SKM-1 (cell line): Measurements from ENCODE around the gene CTAGE6.
"Not testable (repeated sequence)": the region's sequence is repeated elsewhere in the genome, so short reads cannot be mapped to it uniquely, and the experiment has no call there.

ENCODE experiments used
- DNase-seq: peaks from one replicate; lab custom pipeline; 2025; ENCODE audit not compliant: unreplicated experiment; lab: John Stamatoyannopoulos, UW

Gene CTAGE6, protein sequence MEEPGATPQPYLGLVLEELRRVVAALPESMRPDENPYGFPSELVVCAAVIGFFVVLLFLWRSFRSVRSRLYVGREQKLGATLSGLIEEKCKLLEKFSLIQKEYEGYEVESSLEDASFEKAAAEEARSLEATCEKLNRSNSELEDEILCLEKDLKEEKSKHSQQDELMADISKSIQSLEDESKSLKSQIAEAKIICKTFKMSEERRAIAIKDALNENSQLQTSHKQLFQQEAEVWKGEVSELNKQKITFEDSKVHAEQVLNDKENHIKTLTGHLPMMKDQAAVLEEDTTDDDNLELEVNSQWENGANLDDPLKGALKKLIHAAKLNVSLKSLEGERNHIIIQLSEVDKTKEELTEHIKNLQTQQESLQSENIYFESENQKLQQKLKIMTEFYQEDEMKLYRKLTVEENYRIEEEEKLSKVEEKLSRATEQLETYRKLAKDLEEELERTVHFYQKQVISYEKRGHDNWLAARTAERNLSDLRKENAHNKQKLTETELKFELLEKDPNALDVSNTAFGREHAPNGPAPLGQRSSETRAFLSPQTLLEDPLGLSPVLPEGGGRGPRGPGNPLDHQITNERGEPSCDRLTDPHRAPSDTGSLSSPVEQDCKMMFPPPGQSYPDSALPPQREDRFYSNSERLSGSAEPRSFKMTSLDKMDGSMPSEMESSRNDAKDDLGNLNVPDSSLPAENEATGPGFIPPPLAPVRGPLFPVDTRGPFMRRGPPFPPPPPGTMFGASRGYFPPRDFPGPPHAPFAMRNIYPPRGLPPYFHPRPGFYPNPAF

DNA sequence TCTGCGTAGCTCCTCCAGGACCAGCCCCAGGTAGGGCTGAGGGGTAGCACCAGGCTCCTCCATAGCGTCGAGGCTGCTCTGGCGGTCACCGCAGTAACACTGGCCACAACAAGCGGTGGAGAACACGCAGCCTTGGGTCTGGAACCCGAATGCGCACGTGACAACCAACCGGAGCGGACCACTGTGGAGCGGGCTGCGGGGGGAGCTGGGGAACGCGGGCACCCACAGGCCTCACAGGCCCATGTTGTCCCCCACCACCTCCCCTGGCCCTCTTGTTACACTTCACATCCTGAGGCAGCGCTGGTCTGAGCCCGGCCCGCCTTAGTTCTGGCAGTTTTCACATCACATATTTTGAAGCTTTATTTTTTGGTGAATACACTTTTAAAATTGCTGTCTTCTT, at the start of gene CTAGE6:
CTAGE6 (minus strand) TSS at position 101 of the 400 bp plus-strand sequence; CDS start at position 63, 38 bp downstream.
- DNase-seq, result not testable (repeated sequence)

DNA sequence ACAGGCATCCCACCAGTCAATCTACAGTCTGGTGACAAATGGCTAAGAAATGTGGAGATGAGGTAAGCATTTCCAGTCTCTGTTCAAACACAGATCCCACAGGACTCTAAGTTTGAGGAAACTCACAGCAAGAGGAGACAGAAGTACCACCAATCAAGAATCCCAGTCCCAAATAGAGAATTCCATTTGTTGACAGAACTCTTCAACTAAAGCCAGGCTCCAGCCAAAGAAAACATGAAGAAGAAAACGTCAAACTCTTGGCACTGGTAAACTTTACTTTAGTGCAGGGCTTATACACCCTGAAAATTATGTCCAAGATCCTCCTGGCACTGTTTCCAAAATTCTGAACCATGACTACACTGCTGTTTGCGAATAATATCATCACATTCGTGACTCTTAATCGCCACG, 49.2 kb upstream of the CTAGE6 start:
- DNase-seq, result not testable (repeated sequence)

DNA sequence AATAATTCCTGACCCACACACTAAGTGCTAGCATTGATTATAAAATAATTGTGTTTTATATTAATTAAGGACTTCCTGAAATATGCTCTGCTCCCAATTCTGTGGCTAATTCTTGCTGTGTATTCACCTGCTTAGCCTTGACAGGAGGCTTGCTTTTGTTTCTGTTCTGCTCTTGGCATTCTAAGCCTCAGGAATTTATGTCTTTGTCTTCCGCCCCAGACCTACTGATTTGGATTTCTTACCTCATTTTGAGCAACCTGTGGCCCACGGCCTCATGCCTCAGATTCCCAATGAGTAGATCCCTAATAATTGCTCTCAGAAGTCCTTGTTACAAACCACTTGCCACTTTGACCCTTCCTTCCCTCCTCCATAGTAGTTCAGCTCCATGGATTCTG, 40.4 kb upstream of the CTAGE6 start:
- not testable (repeated sequence) for DNase-seq

DNA sequence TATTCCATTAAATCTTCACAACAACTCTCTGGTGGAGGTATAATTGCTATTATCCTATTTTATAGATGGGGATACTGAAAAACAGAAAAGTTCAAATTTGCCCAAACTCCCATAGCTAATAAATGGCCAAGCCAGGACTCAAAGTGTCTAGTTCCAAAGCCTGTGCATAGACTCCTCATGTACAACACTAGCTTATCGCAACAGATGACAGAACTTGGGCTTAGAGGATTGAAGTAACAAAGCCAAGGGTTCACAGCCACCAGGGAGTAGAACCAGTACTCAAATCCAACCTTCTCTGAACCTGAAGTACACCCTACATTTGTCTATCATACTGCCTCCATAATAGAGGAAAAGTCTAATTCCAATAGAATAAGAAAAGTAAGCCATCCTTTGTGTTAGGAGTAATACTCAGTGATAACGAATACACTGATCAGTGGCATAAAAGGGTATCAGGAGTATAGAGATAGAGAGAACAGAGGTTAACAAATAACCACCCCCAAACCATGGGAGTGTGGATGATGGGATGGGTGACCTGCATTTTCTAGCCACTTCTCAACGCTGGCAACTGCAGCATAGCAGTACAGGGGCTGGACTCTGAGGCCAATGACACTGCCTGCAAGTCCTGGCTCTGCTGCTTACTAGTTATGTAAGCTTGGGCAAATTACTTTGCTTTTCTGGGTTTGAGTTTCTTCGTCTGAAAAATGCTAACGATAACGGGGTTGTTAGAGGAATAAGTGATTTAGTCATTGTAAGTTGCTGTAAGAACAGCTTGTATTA, 39.8 kb upstream of the CTAGE6 start:
- not testable (repeated sequence) for DNase-seq

DNA sequence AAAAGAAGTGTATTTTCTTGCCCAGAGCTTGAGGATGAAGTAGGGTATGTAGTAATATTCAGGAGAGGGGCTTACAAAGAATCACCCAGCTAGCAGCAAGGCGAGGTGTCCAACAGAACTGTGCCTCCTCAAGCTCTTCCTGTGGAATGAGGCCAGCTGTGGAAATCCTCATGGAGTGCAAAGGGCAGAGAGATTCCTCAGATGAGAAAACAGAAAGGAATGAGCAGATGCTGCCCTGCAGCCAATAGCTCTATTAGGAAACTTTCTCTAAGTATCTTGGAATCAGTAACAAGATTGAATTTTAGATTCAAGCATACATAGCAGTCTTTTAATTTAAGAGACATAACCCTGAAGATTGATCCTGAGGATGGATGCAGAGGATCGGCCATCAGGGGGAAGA, 38.2 kb upstream of the CTAGE6 start:
- DNase-seq, result not testable (repeated sequence)

DNA sequence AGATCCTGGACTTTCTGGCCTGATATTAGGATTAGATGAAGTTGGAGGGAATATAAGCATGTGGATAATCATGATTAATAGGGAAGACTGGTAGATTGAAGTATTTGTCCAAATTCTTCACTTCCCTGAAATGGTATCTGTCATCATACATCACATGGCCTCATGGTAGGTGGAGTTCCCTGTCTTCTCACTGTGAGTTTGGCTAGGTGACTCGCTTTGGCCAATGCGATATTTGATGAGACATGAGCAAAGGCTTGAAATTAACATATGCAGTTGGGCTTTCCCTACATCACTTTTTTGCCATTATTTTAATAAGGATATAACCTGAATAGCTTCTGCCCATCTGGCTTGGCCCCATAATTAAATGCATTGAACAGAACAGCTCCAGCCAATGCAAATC, 35.1 kb upstream of the CTAGE6 start:
- DNase-seq, result not testable (repeated sequence)

DNA sequence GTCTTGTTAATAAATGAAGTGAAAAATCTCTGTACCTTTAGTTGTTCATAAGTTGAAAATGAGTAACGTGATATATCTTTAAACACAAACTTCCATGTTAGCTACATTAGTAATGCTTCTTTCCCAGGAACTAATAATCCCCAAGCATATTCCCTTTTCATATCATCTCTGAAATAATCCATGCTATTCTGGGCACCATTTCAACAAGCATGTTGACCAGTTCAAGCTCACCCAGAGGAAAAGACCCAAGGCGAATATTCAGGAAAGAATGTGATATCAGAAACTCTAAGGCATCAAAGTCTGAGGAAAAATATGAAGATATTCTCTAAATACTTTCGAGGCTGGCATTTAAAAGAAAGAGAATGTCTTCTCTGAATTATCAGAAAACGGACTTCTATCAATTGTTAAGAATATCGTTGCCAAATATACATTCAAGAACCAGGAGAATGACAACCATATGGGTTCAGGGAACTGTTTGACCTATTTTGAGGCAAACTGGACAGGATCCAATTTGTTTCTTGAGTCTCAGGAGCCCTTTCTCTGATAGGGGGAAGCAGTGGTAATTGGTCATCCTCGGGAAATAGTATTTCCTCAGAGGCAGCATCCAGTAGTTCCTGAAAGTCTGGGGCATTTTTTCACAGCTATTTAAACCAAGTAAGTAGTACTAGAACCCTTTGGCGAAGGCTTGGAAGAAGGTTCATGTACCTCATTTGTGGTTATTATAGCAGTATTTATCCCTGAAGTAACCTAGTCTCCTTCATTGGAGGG, 28.1 kb upstream of the CTAGE6 start:
- not testable (repeated sequence) for DNase-seq

DNA sequence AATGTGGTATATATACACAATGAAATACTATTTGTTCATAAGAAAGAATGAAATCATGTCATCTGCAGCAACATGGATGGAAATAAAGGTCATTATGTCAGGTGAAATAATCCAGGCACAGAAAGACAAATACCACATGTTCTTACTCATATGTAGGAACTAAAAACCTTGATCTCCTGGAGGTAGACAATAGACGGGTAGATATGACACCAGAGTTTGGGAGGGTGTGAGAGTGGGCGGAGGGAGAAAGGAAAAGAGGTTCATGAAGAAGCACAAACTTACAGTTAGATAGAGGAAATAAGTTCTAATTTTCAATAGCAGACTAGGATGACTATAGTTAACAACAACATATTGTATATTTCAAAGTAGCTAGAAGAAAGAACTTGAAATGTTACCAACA, 22.1 kb upstream of the CTAGE6 start:
- DNase-seq, result not testable (repeated sequence)

DNA sequence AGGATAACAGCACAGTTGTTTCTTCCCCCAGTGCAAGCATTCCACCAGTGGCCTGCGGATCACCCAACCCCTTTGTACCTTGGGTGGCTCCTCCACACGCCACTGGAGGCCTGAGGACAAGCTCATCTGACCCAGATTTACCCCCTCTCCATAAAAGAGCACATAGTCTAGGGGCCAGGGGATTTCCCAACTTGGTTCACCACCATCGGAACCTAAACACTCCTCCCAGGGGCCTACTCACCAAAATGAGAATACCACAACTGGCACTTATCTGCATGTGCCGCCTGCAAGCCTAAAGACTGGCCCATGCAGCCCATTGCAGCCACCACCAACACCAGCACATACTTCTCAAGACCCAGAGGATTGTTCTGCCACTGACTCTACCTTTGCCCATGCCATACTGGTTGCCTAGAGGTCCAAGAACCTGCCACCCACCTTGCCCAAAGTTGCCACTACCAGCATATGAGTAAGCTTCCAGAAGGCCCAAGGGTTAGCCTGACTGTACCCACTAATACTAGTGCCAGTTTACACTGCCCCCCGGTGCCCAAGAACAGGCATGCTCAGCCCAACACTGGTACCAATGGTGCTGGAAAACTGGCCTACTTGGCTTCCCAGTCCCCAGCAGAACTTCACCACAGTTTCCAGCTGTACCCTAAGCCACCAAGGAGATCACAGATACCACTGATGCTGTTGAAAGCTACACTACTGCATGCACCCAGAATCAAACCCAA, 15.4 kb upstream of the CTAGE6 start:
- DNase-seq, result not testable (repeated sequence)

DNA sequence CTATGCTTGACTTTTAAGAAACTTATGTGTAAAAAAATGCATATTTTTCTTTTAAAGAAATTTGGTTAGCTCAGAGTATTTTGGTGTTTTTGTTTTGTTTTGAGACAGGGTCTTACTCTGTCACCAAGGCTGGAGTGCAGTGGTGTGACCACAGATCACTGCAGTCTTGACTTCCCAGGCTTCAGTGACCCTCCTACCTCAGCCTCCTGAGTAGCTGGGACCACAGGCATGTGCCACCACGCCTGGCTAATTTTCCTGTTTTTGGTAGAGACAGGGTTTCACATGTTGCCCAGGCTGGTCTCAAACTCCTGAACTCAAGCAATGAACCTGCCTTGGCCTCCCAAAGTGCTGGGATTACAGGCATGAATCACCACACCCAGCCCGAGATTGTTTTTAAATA, 10.0 kb upstream of the CTAGE6 start:
- not testable (repeated sequence) for DNase-seq

DNA sequence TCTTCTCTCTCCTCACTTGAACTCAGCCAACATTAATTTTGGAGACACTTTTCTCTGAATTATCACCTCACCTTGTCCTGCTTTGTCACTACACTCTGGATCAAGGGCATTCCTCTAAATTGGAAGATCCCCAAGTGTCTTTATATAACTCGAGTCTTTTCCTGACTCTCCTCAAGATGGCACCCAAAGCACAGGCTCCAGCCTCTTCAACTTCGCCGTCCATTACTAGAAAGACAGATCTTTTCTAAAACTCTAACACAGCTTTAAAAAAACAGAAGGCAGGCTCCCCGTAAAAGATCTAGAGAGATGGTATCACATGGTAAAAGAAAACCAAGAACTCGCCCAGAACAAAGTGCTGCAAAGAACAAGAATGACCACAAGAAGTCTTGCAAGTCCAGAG, 8.2 kb upstream of the CTAGE6 start:
- DNase-seq, result not testable (repeated sequence)

DNA sequence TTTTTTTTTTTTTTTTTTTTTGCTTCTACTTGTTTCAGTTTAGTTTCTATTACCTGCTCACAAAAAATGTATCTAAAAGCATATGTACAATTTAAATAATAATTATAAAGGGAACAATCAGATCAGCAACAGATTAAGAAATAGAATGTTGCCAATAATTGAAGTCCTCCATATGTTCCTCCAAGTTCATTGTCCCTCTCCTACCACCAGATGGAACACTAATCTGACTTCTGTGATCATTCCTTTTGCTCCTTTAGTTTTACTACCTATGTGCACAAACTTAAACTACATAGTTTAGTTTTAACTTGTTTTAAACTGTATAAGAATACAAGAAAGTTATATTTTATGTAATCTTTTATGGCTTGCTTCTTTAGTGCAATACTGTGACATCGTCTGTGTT, 5.6 kb upstream of the CTAGE6 start:
- not testable (repeated sequence) for DNase-seq

DNA sequence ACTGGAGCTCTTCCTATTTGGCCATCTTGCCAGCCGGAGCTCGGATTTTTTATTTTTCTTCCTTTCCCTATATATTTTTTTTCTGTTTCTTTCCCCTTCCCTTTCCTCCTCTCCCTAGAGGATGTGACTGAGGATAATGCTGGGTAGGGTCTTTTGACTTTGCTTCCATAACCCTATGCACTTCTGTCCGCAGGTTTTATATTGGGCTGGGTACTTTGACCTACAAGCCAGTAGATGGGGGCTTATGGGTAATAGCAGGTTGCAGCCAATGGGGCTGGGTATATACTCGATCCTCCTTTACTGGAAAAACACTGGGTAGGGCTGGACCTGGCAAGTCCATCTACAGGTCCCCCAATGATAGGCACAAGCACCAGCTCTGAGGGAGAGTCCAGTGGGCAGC, 12.2 kb downstream of the CTAGE6 start:
- DNase-seq, result not testable (repeated sequence)

DNA sequence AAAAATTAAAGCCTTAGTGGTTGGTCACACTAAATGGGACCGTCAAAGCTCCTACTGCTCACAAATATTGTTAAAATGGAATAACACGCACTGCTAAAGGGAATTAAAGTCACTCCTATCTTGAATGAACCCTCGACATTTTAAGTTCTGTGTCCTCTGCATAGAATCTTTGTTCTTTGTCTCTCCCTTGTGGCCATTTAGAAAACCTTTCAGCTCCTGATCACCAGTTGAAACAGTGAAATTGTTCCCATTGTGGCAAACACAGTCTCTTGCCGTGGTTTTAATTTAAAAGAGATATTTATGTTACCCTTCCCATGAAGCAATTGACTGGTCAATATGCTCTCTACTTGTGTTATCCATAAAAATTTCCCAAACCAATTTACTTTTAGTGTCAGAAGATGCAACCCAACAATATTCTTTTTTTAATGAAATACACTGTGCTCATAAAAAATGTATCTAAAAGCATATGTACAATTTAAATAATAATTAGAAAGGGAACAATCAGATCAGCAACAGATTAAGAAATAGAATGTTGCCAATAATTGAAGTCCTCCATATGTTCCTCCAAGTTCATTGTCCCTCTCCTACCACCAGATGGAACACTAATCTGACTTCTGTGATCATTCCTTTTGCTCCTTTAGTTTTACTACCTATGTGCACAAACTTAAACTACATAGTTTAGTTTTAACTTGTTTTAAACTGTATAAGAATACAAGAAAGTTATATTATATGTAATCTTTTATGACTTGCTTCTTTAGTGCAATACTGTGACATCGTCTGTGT, 20.3 kb downstream of the CTAGE6 start:
- DNase-seq, result not testable (repeated sequence)

DNA sequence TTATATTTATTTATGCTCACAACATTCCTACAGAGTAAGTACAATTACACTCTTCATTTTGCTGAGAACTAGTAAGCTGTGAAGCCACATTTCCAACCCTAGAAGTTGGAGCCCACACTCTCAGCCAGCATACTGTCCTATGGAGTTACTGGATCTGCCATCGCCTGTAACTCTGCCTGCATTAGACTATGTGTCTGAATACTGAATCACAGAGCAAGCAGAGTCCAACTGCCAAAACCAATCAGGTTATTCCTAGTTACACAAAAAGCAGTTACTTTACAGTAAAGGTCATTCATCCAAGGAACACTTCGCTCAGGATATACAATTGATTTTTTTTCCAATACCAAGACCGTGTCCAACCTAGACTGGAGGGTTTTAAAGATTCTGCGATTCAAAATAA, 21.5 kb downstream of the CTAGE6 start:
- DNase-seq, result no peak

DNA sequence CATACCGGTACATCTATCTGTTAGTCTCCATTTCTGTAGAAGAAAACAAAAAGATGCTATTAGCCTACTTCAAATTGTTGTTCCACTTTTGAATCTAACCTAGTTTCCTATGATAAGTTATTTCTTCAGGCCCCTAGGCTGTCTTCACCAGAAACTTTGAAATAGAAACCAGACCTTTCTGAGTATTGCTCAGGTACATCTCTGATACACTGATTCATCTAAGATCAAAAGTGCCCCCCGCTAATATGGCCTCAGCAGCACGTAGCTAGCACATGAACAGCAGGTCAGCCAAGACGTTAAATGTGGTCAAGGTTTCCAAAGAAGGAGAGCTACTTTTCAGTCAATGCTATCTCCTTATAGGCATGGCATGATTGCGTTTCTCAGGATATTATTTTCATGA, 23.6 kb downstream of the CTAGE6 start:
- DNase-seq, result no peak

DNA sequence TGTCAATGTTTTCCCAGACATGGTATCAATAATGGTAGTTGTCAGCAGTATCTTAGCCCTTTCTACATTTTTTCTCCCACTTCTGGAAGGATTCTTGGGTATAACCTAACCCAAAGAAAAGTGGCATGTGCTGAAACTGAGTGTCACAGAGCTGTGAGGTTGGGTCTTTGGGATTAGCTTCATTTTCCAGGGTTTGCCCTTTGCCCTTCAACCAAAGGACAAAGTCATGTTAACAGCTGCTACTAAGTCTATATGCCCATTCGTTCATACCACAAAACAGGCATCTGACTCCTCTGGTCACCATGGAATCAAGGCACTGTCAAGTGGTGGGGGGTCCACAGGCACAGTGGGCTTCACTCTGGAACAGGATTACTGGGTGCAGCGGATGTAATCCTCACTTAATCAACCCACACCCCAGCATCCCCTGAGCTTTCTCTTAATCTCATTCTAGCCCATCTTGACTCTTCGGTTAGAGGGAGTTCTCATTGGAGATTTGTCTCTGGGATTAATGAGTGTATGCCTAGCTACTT, 29.1 kb downstream of the CTAGE6 start:
- no peak for DNase-seq

DNA sequence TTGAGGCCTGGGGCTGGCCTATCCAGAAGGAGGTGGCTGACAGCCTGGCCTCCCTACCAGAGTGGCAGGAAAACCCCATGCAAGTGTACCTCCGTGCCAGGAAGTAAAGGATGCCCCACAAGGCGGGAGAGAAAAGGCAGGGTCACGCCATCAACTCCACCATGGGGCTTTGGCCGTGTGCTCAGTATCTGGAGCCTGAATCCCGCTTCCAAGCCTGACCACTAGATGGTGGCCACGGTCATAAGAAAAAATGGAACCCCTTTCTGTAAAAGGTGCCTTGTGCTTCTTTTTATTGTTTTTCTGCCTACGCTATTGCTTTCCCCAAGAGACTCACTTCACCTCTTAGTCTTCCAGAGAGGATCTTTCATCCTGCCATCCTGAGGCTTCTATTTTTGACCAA, 29.9 kb downstream of the CTAGE6 start:
- DNase-seq, result not testable (repeated sequence)

DNA sequence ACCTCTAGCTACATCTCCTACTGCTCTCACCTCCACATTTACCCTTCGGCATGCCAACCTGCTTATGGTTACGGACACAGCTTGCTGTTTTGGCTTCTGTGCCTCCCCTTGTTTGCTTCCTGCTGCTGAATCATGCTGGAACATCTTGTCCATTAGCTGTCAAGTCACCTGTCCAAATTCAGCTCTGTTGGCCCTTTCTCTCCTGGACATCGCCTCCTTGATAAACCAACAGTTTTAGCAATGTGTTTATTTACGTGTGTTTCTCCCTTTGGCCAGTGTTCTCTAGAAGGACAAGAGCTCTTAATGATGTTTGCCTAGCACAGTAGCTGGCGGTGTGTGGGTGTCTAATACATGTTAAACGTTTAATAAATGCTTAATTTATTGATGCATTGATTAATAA, 31.4 kb downstream of the CTAGE6 start:
- DNase-seq, result not testable (repeated sequence)
